ENCODE data around the gene TMEM143. TPM values are rescaled to one million over a fixed set of nuclear protein-coding genes. Genes with fewer than 3 reads are reported as not detected.

The TMEM143 gene
- total RNA-seq, 2 donors from 2014 or later, result 14.5 to 16.1 TPM

DNA sequence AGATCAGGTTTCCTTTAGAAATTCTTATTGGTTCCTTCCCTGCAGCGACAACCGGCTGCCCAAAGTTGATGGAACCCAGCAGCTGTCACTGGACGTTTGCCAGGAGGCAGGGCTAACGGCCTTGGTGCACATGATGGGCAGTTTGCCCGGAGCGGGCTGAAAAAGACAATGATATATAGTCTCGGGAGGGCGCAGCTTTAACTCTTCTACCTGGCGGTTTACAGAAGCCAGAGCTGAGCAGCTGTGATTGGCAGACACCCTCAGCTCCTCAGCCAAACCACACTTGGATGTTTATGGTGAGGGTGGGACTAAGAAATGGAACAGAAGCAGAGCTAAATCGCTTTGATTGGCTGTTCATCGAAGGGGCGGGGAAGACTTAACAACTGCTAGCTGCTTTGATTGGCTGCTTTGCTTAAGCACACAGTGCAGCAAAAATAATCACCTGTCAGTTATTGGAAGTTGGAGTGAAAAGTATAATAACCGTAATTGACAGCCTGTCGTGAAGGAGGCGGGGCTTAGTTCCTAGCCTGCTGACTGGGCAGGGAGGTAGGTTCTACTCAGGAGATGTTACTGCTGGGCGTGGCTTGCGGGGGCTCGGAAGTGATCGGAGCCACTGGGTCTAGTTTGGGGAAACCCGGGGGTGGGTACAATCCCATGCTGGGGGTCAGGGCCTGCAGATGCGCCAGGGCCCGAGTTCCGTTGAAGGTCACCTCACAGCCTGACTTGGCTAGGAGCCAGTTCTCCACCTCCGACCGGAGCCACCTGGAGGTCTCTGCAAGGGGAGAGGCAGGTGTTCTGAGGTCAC lies 30.9 kb downstream of the TMEM143 start:
- intact Hi-C loops (cut with DNase I), result no loop called here
- H3K4me3 ChIP-seq, result peak overlapping the region in 1 of 2 donors; percentile 4
- peak; percentile 91 to 98 (median 94) for DNase-seq
- no peaks in the 10 kb centered on the region for H3K36me3 ChIP-seq (replicated peaks in 1 of 2; ENCODE audit: insufficient read depth in 1 of 2, low read depth in 2 of 2)
- peaks cover 47% of the 10 kb centered on the region for H3K4me1 ChIP-seq
- WGBS, 2 donors, result 0 to 1% methylated on average over 25 of the region's 25 CpGs
- H3K27me3 ChIP-seq, result no peaks in the 10 kb centered on the region
- H3K9me3 ChIP-seq, result no peaks in the 10 kb centered on the region
- TF ChIP-seq, protein P1, sequence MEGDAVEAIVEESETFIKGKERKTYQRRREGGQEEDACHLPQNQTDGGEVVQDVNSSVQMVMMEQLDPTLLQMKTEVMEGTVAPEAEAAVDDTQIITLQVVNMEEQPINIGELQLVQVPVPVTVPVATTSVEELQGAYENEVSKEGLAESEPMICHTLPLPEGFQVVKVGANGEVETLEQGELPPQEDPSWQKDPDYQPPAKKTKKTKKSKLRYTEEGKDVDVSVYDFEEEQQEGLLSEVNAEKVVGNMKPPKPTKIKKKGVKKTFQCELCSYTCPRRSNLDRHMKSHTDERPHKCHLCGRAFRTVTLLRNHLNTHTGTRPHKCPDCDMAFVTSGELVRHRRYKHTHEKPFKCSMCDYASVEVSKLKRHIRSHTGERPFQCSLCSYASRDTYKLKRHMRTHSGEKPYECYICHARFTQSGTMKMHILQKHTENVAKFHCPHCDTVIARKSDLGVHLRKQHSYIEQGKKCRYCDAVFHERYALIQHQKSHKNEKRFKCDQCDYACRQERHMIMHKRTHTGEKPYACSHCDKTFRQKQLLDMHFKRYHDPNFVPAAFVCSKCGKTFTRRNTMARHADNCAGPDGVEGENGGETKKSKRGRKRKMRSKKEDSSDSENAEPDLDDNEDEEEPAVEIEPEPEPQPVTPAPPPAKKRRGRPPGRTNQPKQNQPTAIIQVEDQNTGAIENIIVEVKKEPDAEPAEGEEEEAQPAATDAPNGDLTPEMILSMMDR (IDR thresholded peaks at IDR 0.05), result no peak
- TF ChIP-seq POLR2A (IDR thresholded peaks at IDR 0.05), result peak in 2 of 3 donors; percentile 58 to 59
- peak overlapping the region; percentile 68 to 93 (median 88) for H3K27ac ChIP-seq
- peak; percentile 85 for ATAC-seq

DNA sequence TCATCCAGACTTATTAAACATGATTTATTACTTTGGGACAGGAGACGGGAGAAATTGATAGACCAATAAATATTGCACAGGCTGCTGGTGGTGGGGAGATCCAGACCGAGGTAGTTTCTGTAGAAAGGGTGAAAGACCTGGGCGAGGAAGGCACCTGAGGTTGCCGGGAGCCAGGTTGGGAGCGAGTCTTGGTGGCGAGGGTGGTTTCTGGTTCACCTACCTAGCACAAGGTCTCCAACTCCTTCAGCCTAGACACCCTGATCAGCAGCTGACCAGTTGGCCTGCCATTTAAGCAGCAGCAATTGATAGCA lies 31.4 kb downstream of the TMEM143 start:
- Histone ChIP-seq H3K9me3 (no peaks in the 10 kb centered on the region), H3K4me3 (no peak overlapping the region), H3K36me3 (replicated peaks in 1 of 2; ENCODE audit: insufficient read depth in 1 of 2, low read depth in 2 of 2) (no peaks in the 10 kb centered on the region), H3K4me1 (peaks cover 47% of the 10 kb centered on the region), H3K27ac (peak overlapping the region; percentile 68 to 93 (median 88)), H3K27me3 (no peaks in the 10 kb centered on the region)
- DNase-seq, result no peak
- ATAC-seq, result no peak
- TF ChIP-seq, protein P1 (IDR thresholded peaks at IDR 0.05), result no peak
- TF ChIP-seq POLR2A (IDR thresholded peaks at IDR 0.05), result no peak
- intact Hi-C loops (cut with DNase I), result no loop called here
- WGBS, 2 donors, result 6 to 11% methylated on average over 6 of the region's 6 CpGs

DNA sequence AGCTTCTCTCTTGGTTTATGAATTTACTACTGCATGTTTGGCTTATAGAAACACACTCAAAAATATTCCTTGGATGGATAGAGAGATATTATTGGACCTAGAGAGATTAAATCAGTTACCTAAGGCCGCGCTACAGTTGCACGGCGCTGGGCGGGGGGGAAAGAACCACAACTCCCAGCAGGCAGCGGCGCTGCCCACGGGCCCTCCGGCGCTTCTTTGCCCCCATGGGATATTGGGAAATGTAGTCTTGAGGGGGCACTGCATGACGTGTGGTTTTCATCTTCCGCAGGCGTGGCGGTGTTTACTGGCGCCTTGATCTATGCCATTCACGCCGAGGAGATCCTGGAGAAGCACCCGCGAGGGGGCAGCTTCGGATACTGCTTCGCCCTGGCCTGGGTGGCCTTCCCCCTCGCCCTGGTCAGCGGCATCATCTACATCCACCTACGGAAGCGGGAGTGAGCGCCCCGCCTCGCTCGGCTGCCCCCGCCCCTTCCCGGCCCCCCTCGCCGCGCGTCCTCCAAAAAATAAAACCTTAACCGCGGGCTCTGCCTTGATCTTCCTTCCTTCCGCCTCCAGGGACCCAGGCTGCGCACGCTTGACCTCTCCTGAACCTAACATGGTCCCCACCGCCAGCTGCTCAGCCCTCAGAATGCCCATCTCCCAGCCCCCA lies 33.6 kb downstream of the TMEM143 start:
- no peaks in the 10 kb centered on the region for H3K27me3 ChIP-seq
- DNase-seq, result peak; percentile 86 to 90 (median 88)
- peaks cover 56% of the 10 kb centered on the region for H3K4me1 ChIP-seq
- H3K9me3 ChIP-seq, result no peaks in the 10 kb centered on the region
- TF ChIP-seq POLR2A (IDR thresholded peaks at IDR 0.05), result peak; percentile 21 to 66 (median 65)
- TF ChIP-seq, protein P1 (IDR thresholded peaks at IDR 0.05), result peak in 1 of 7 experiments; percentile 6
- peak overlapping the region; percentile 39 to 47 for H3K4me3 ChIP-seq
- ATAC-seq, result peak; percentile 54
- intact Hi-C loops (cut with DNase I), result no loop called here
- no peaks in the 10 kb centered on the region for H3K36me3 ChIP-seq (replicated peaks in 1 of 2; ENCODE audit: insufficient read depth in 1 of 2, low read depth in 2 of 2)
- 2 to 7% methylated on average over 31 to 41 of the region's 41 CpGs for WGBS, 2 donors
- peak overlapping the region; percentile 81 to 93 (median 87) for H3K27ac ChIP-seq

DNA sequence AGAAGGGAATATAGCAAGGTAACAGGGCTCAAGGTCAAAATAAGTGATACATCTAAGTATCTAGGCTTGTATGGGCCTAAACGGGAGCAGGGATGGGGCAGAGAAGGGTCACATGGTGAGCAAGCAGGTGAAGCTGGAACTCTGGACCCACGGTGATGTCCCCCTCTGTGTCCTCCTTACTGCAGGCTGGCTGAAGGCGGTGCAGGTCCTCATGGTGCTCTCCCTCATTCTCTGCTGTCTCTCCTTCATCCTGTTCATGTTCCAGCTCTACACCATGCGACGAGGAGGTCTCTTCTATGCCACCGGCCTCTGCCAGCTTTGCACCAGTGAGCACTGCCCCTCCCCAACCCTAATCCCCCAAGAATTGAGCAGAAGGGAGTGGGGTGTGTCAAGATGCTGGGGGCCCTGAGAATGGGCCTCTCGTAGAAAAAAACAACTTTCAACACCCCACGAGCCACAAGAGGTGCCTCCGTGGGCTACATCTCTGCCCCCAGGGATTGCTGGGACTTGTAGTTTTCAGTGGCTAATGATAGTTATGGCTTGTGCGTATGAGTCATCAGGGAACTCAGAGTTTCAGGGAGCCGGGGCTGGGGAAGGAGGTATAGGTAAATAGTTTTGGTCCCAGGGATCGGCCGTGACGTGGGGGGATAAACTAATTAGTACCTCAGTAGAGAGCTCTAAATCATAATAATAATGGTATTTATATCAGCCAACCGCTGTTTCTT lies 34.4 kb downstream of the TMEM143 start:
- Histone ChIP-seq H3K9me3 (no peaks in the 10 kb centered on the region), H3K36me3 (replicated peaks in 1 of 2; ENCODE audit: insufficient read depth in 1 of 2, low read depth in 2 of 2) (no peaks in the 10 kb centered on the region), H3K4me3 (no peak overlapping the region), H3K27ac (peak overlapping the region in 2 of 4 donors; percentile 89 to 93), H3K27me3 (no peaks in the 10 kb centered on the region), H3K4me1 (peaks cover 55% of the 10 kb centered on the region)
- no peak for TF ChIP-seq POLR2A (IDR thresholded peaks at IDR 0.05)
- TF ChIP-seq, protein P1 (IDR thresholded peaks at IDR 0.05), result no peak
- intact Hi-C loops (cut with DNase I), result no loop called here
- DNase-seq (peak in 2 of 4 donors; percentile 28 to 32), ATAC-seq (no peak)
- whole genome bisulfite sequencing, 2 donors, result 64 to 68% methylated on average over 14 to 15 of the region's 15 CpGs

All from body of pancreas (tissue), 4 donors.